NCI-H510A (cell line): ENCODE results near the gene ECE2.
A peak's percentile ranks its signal among the peaks of the same experiment; 100 is the strongest.
"Not testable (repeated sequence)": the region's sequence is repeated elsewhere in the genome, so short reads cannot be mapped to it uniquely, and the experiment has no call there.

ENCODE experiments used
- DNase-seq: peaks from one replicate; lab custom pipeline; 2025; lab: John Stamatoyannopoulos, UW

Gene ECE2

DNA sequence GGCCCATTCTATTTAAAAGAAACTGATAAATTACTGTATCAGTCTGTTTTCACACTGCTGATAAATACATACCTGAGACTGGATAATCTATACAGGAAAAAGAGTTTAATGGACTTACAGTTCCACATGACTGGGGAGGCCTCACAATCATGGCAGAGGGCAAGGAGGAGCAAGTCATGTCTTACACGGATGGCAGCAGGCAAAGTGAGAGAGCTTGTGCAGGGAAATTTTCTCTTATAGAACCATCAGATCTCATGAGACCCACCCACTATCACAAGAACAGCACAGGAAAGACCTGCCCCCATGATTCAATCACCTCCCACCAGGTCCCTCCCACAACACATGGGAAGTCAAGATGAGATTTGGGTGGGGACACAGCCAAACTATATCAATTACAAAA, 8.6 kb upstream of the ECE2 start:
- DNase-seq, result not testable (repeated sequence)

DNA sequence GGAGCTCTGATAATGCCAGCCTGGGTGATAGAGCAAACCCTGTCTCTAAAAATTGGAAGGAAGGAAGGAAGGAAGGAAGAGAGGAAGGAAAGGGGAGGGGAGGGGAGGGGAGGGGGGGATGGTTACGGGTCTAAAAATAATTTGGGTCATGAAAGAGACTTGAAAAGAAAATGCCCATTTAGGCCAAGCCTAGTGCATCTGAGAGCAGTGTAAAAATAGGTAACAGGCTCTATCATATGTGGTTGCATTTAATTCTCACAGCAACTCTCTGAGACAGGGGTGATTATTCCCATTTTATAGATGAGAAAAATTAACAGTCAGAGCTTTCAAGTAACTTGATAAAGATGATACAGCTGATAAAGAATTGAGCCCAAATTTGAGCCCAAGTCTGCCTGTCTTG, 3.6 kb upstream of the ECE2 start:
- no peak for DNase-seq

DNA sequence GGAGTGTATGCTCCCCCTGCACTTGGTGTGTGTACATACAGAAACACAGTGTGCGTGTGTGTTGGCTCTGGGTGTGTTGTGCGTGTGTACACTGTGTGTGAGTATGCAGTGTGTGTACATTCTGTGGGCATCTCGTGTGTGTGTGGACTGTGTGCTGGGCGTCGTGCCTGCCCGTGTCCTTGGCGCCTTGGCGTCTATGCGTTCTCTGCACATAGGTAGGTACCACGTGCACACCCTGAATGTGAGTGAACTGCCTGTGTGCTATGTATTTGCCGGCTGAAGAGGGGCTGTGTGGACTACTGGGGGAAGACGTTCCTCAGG, 481 bp upstream of the ECE2 start:
- no peak for DNase-seq

DNA sequence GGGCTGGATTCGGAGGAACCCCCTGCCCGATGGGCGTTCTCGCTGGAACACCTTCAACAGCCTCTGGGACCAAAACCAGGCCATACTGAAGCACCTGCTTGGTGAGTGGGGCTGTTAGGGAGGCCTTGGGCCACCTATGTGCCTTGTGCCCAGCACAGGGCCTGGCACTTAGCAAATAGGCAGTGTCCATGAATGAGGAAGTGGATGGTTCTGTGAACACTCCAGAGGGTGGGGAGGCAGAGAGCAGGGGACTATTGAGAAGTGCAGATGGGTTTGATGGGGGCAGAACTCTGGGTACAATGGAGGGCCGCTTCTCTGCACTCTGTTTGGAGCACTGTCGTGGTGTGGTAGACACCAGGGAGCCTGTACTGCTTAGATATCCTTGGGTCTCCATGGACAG, 1.5 kb downstream of the ECE2 start:
- DNase-seq, result no peak

DNA sequence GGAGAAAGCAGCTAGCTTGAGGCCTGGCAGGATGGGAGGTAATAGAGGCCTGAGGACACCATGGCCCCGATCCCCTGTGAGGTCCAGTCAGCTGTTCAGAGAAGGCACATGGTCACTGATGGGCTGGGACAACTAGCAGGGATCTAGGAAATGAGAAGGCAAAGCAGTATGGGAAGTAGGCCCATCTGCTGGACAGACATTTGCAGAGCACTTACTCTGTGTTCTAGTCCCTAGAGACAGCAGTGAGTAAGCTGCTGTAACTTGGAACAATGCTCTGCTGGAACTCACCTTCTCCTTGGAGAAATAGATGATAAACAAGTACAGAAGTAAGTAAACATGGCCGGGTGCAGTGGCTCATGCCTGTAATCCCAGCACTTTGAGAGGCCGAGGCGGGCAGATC, 7.1 kb downstream of the ECE2 start:
- no peak for DNase-seq

DNA sequence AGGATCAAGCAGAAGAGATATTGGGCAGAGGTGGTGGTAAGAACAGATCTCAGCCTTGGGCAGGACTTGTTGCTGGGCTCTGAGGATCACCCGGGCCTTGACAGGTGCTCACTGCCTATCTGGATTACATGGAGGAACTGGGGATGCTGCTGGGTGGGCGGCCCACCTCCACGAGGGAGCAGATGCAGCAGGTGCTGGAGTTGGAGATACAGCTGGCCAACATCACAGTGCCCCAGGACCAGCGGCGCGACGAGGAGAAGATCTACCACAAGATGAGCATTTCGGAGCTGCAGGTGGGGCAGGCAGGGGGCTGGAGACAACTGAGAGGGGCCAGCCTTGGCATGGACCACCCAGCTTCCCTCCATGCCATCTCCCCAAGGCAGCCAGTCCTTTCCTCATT, 7.9 kb downstream of the ECE2 start:
- no peak for DNase-seq

DNA sequence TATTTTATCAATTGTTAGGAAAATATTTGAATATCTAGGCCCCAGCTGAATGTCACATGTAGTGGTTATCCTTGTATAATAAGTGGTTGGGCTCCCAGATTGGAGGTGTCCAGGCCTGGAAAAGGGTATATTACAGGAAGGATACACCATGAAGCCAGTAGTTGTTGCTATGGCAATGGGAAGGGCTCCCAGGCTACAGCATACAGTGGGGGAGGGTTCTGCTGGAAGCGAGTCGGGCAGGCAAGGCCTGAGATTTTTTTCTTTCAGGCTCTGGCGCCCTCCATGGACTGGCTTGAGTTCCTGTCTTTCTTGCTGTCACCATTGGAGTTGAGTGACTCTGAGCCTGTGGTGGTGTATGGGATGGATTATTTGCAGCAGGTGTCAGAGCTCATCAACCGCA, 8.9 kb downstream of the ECE2 start:
- peak; percentile 78 for DNase-seq

DNA sequence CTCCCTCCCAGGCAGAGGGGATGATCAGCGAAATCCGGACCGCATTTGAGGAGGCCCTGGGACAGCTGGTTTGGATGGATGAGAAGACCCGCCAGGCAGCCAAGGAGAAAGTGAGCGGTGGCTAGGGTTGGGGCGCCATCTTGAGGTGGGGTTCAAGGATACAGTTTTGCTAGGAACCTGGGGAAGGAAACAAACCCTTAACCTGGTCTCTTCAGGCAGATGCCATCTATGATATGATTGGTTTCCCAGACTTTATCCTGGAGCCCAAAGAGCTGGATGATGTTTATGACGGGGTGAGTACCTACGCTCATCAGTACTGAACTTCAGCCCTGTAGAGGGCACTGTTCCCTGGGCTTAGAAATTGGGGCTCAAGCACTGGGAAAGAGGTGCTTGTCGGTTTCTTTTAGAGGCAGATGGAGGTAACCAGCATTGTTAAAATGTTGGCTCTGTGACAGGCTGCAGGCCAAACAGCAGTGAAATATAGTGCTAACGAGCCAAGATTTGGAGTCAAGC, 13.7 kb downstream of the ECE2 start:
- DNase-seq, result peak; percentile 25

DNA sequence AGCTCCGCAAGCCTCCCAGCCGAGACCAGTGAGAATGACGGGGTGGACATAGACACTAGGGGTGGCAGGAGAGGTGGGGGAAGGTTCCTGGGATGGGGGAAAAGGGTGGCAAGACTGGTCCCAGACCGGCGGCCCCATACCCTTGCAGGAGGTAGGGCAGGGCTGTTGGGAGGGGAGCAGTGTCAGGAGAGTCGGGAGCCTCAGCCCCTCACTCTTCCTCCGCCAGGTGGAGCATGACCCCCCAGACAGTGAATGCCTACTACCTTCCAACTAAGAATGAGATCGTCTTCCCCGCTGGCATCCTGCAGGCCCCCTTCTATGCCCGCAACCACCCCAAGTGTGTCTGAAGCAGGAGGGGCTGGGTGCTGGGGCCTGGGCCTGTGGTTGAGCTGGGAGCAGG, 14.5 kb downstream of the ECE2 start:
- no peak for DNase-seq

DNA sequence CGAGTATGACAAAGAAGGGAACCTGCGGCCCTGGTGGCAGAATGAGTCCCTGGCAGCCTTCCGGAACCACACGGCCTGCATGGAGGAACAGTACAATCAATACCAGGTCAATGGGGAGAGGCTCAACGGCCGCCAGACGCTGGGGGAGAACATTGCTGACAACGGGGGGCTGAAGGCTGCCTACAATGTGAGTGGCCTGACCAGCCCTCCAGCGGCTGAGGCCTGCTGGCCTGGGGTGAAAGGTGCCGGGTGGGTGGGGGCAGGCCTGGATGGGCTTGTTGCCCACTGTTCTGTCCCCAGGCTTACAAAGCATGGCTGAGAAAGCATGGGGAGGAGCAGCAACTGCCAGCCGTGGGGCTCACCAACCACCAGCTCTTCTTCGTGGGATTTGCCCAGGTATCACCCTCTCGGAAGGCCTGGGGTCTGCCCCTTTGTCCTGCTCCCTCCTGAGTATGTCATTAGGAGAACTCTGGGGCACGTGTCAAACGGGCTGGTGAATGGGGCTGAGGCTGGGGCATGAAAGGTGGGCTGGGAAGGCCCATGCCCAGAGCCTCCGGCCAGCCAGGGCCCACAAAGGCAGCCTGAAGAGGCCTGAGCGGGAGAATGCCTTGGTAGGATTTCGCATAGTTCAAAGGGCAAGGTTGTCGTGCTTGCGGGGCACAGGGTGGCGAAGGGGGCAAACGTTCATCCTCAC, 15.4 kb downstream of the ECE2 start:
- no peak for DNase-seq

DNA sequence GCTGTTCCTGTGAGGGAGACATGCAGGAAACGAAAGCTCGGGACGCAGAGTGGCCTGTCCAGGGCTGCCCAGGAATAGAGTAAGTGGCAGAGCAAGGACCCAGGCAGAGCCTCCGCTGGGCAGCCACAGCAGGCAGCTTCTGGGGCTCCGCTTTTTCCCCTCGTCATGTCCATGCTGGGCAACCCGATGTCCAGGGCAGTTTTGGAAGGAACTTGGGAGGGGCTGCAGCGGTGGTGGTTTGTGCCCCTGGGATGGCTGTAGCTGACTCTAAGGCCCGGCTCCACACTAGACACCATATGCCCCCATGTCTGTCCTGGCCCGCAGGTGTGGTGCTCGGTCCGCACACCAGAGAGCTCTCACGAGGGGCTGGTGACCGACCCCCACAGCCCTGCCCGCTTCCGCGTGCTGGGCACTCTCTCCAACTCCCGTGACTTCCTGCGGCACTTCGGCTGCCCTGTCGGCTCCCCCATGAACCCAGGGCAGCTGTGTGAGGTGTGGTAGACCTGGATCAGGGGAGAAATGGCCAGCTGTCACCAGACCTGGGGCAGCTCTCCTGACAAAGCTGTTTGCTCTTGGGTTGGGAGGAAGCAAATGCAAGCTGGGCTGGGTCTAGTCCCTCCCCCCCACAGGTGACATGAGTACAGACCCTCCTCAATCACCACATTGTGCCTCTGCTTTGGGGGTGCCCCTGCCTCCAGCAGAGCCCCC, 16.1 kb downstream of the ECE2 start:
- no peak for DNase-seq

DNA sequence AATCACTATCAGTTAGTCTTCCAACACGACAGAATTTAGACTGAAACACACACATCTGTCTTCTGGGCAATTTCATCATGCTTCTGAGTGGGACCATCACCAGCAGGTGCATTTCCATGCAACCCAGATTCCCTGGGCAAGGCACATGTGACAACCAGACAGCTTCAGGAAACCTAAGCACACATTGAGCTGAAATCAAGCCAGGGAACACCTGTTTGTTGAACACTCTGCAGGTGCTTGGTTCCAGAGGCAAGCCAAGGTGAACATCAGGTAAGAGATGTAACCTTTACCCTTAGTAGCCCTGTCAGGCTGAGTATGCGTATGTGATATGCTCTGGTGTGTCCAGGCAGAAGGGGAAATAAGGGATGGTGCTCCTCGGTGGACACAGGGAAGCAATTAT, 19.9 kb downstream of the ECE2 start:
- DNase-seq, result no peak

DNA sequence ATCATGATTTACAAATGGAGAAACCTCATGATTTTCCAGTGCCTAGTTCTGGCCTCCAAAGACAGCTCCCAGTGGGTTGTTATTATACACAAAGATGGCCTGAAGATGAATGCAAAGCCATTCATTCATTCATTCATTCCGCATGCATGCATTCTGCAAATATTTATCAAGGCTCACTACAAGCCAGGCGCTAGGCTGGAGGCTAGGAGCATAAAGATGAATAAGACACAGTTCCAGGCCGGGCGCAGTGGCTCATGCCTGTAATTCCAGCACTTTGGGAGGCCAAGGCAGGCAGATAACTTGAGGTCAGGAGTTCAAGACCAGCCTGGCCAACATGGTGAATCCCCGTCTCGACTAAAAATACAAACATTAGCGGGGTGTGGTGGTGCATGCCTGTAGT, 20.8 kb downstream of the ECE2 start:
- no peak for DNase-seq

DNA sequence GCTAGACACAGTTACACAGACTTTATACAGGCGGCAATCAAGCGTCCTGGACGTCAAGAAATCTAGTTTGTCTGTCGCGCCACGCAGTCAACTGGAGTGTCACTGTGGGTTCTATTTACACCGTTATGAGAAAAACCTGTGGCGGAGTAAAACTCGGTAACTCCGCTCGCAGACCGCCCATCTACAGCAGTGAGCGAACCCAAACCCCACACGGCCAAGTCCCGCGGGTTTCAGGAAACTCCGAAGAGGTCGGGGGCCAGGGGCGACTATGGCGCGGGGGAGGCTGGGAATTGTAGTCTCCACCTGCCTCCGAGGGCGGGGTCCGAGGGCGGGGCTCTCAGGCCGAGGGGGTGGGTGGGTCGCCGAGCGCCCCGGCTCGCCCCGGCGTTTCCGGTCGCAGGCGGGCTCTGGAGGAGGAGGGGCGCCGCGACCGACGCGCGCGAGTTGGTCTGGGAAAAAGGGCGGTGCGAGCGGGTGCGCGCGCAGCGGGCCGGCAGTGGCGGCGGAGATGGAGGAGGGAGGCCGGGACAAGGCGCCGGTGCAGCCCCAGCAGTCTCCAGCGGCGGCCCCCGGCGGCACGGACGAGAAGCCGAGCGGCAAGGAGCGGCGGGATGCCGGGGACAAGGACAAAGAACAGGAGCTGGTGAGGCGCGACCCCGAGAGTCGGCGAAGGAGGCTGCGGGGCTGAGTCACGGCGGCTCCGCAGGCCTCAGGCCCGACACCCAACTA, 23.1 kb downstream of the ECE2 start, which contains the start of gene PSMD2:
TSS of gene PSMD2 (plus strand) at position 483 of the 729 bp plus-strand sequence. CDS start at position 509, 26 bp downstream.
- DNase-seq, result peak; percentile 95

DNA sequence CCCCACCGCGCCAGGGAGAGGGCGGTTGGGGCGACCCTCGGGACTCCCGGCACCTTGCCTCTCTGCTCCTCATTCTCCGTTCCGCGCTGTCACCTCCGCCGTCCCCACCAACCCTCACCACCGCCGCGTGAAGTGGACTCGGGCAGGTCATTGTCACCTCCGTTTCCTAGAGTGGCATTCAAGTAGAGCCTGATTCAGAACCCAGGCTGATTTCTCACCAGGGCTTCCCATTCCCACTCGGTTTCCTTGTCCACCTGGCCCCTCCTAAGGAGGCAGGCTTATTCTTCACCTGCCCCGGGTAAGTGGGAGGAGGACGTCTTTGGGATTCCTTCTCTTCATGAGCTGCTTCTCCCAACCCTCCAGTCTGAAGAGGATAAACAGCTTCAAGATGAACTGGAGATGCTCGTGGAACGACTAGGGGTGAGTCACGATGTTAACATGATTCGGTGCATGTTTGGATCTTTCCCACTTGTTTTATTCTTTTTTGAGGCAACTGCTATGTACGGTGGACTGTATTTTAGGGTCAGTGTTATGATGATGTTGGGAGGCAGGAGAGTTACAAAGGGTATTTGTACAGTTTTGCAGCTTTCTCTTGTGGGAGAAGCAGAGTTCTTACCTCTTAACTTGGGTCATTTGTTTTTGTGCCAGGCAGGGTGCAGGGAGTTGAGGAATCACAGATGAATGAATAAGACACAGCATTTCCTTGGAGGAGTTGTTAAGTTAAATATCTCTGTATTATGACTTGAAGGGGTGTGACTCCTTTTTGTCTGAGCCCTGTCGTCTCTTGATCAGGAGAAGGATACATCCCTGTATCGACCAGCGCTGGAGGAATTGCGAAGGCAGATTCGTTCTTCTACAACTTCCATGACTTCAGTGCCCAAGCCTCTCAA, 23.9 kb downstream of the ECE2 start:
- no peak for DNase-seq

DNA sequence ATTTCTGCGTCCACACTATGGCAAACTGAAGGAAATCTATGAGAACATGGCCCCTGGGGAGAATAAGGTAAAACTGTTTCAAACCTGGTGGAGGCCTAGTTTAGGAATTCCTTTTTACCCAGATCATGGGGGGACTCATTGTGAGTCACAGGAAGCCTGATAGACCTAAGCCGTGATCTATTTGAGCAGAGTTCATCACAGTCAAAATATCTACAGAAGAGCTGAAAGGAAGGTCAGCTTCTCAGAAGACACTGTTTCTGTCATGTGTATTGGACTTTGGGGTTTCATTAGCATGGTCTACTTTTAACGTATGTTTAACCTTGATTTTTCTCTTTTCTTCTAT, 24.5 kb downstream of the ECE2 start:
- no peak for DNase-seq

DNA sequence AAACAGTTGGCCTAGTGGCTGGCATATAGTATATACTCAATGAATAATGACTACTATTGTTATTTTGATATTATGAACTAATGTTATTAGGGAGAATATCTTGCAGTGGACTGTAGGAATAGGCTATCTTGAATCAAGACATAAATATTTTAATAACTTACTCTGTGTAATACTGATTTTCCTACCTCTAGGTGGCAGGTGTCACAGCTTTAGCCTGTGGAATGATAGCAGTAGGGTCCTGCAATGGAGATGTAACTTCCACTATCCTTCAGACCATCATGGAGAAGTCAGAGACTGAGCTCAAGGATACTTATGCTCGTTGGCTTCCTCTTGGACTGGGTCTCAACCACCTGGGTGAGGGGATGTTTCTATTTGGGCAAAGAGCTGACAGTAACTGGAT, 29.8 kb downstream of the ECE2 start:
- DNase-seq, result no peak

DNA sequence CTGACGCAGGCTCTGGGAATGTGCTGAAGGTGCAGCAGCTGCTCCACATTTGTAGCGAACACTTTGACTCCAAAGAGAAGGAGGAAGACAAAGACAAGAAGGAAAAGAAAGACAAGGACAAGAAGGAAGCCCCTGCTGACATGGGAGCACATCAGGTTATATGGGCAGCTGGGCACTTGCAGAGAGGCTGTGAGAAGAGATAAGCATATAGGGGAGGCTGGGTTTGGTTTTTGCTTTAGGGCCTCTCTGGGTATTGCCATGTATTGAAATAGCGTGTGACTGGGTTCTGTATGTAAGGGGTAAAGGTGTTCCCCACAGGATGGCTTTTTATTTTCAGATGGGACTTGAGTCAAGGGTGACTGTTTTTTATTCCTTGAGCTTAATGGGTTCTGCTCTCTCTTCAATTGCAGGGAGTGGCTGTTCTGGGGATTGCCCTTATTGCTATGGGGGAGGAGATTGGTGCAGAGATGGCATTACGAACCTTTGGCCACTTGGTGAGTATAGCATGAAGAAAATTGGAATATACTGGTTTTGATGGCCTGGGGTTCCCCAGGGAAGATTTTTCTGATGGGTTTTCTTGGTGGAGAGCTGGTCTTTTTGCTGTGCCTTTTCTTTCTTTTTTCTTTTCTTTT, 30.6 kb downstream of the ECE2 start:
- DNase-seq, result no peak

DNA sequence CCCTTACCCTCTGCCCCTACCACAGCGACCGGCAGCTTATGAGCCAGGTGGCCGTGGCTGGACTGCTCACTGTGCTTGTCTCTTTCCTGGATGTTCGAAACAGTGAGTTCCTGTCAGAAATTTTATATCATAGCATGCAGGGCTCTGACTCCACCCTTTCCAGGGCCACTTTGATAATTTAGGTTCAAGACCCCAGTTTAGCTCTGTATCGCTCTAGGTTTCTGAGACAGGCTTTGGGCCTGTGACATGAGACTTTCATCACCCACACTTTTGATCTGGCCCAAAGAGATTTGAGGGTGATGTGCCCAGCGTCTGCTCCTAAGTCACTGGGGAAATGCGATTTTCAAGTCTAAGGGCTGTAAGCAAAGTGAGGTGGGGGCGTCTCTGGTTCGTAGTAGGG, 32.1 kb downstream of the ECE2 start:
- DNase-seq, result no peak

DNA sequence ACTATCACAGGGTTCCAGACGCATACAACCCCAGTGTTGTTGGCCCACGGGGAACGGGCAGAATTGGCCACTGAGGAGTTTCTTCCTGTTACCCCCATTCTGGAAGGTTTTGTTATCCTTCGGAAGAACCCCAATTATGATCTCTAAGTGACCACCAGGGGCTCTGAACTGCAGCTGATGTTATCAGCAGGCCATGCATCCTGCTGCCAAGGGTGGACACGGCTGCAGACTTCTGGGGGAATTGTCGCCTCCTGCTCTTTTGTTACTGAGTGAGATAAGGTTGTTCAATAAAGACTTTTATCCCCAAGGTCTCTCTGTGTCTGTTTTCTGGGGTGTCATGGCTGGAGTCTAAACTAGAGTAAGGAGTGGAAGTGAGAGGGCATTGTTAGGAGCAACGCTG, 32.9 kb downstream of the ECE2 start:
- DNase-seq, result no peak

DNA sequence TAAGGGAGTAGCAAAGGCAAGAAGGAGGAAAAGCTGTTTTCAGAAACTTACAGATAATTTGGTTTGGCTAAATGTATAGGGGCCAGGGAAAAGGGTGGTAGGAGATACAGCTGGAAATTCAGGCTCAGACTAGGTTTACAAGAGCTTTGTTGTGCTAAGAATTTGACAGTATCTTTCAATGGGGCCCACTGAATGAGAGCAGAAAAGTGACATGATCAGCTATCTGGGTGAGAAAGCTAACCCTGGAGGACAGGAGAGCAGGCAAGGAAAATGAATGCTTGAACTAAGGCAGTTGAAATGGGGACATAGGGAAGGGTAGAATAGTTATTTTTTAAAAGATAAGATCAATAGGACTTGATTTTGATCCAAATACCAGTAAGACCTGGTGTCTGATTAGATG, 35.8 kb downstream of the ECE2 start:
- no peak for DNase-seq

DNA sequence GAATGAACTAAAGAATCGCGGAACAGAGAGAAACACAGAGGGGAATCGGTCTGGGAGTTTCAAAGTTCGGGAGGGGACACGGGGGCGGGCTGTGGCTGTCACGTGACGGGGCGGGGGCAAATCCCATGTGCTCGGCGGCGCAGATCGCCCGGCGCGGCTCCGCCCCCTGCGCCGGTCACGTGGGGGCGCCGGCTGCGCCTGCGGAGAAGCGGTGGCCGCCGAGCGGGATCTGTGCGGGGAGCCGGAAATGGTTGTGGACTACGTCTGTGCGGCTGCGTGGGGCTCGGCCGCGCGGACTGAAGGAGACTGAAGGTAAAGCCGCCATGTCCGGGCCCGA, 38.5 kb downstream of the ECE2 start, which contains the start of gene EIF4G1:
TSS of gene EIF4G1 (plus strand) at position 244 of the 337 bp plus-strand sequence. CDS start 1,191 bp downstream, outside the sequence.
- peak; percentile 87 for DNase-seq
